GM18861 (cell line): ENCODE data around the gene TMEM30A.

Source experiments
- ATAC-seq: cut with Tn5 transposase; IDR thresholded peaks from one replicate; pipeline ENCODE4 v1.9.1; 2021; ENCODE audit not compliant: unreplicated experiment

The TMEM30A gene

GRCh38 chr6:75292555-75292954 lies 8.0 kb upstream of the TMEM30A start:
- no peak for ATAC-seq

- no peak for ATAC-seq
These were observed 7.2 kb upstream of the TMEM30A start for GRCh38 chr6:75291744-75292143.

GRCh38 chr6:75291331-75291730 lies 6.7 kb upstream of the TMEM30A start:
- no peak for ATAC-seq

- no peak for ATAC-seq
These were observed 5.7 kb upstream of the TMEM30A start for GRCh38 chr6:75290136-75290945.

- ATAC-seq, result no peak
These were observed 3.4 kb upstream of the TMEM30A start for GRCh38 chr6:75288023-75288422.

GRCh38 chr6:75287424-75287823 lies 2.8 kb upstream of the TMEM30A start:
- no peak for ATAC-seq

GRCh38 chr6:75286955-75287354 lies 2.4 kb upstream of the TMEM30A start:
- no peak for ATAC-seq

- ATAC-seq, result no peak
These were observed 669 bp upstream of the TMEM30A start for GRCh38 chr6:75285283-75285639.

GRCh38 chr6:75283907-75284631 lies 523 bp downstream of the TMEM30A start:
- no peak for ATAC-seq

- ATAC-seq, result no peak
These were observed 1.9 kb downstream of the TMEM30A start for GRCh38 chr6:75282706-75283105.

GRCh38 chr6:75281653-75282052 lies 2.9 kb downstream of the TMEM30A start:
- ATAC-seq, result peak; percentile 23

- no peak for ATAC-seq
These were observed 4.3 kb downstream of the TMEM30A start for GRCh38 chr6:75280131-75280855.

GRCh38 chr6:75279418-75279817 lies 5.2 kb downstream of the TMEM30A start:
- ATAC-seq, result no peak

GRCh38 chr6:75278474-75279077 lies 6.0 kb downstream of the TMEM30A start:
- no peak for ATAC-seq

- no peak for ATAC-seq
These were observed 9.5 kb downstream of the TMEM30A start for GRCh38 chr6:75275067-75275466.

- ATAC-seq, result no peak
These were observed 11.6 kb downstream of the TMEM30A start for GRCh38 chr6:75273009-75273408.

GRCh38 chr6:75272145-75272840 lies 12.3 kb downstream of the TMEM30A start:
- ATAC-seq, result no peak

GRCh38 chr6:75268988-75269354 lies 15.6 kb downstream of the TMEM30A start:
- ATAC-seq, result no peak

- ATAC-seq, result no peak
These were observed 16.2 kb downstream of the TMEM30A start for GRCh38 chr6:75268121-75268987.

- no peak for ATAC-seq
These were observed 17.1 kb downstream of the TMEM30A start for GRCh38 chr6:75267461-75267860.
